GM23338 (cell line): ENCODE results near the gene FGGY. TPM values are rescaled to one million over a fixed set of nuclear protein-coding genes. Genes with fewer than 3 reads are reported as not detected.

ENCODE experiments used
- ATAC-seq: fragments of 200-7000 bp; cut with Tn5 transposase; 3 replicates; pipeline ENCODE4 v1.9.1; 2020
- DNase-seq: peaks from one replicate; pipeline ENCODE4 v3.0.0-alpha.2; 2015; ENCODE audit warnings: low spot score
- H2AFZ ChIP-seq: fragments of 200-600 bp; sonication (generic); 2 replicates; pipeline ENCODE4 v1.8.0; 2016; ENCODE audit warnings: antibody characterized with exemption, mild to moderate bottlenecking, moderate library complexity
- H3F3A ChIP-seq: fragments of 200-600 bp; sonication (generic); replicated peaks from 2 replicates; pipeline ENCODE4 v1.8.0; 2017; ENCODE audit warnings: antibody characterized with exemption, mixed run types, low read depth
- H3K27ac ChIP-seq: fragments of 200-600 bp; sonication (generic); 2 replicates; pipeline ENCODE4 v1.6.1; 2016; ENCODE audit warnings: low read depth
- H3K27me3 ChIP-seq: fragments of 200-600 bp; sonication (generic); 2 replicates; pipeline ENCODE4 v1.8.0; 2016; ENCODE audit warnings: mild to moderate bottlenecking, mixed run types, moderate library complexity; ENCODE audit not compliant: insufficient read depth
- H3K36me3 ChIP-seq: fragments of 200-600 bp; sonication (generic); 2 replicates; pipeline ENCODE4 v1.8.0; 2016; ENCODE audit warnings: mild to moderate bottlenecking; ENCODE audit not compliant: insufficient read depth
- H3K4me1 ChIP-seq: fragments of 200-600 bp; sonication (generic); 2 replicates; pipeline ENCODE4 v1.8.0; 2016; ENCODE audit warnings: mild to moderate bottlenecking, moderate library complexity; ENCODE audit not compliant: insufficient read depth
- H3K4me2 ChIP-seq: fragments of 200-600 bp; sonication (generic); 2 replicates; pipeline ENCODE4 v1.7.1; 2017; ENCODE audit warnings: mixed run types
- H3K4me3 ChIP-seq: fragments of 200-600 bp; sonication (generic); 2 replicates; pipeline ENCODE4 v1.6.1; 2016; ENCODE audit warnings: mixed run types
- H3K79me2 ChIP-seq: fragments of 200-600 bp; sonication (generic); replicated peaks from 2 replicates; pipeline ENCODE4 v1.8.0; 2017; ENCODE audit warnings: mild to moderate bottlenecking; ENCODE audit not compliant: insufficient read depth
- H3K9me2 ChIP-seq: fragments of 200-600 bp; sonication (generic); 2 replicates; pipeline ENCODE4 v1.8.0; 2017; ENCODE audit not compliant: insufficient read depth
- H4K20me1 ChIP-seq: fragments of 200-600 bp; sonication (generic); replicated peaks from 2 replicates; pipeline ENCODE4 v1.8.0; 2017; ENCODE audit warnings: mild to moderate bottlenecking; ENCODE audit not compliant: insufficient read depth
- H3K27ac Mint-ChIP-seq: 2 replicates; pipeline ENCODE4 v1.8.0; 2020; ENCODE audit warnings: inconsistent platforms, mild to moderate bottlenecking, moderate library complexity, mixed read lengths
- H3K27me3 Mint-ChIP-seq: 3 replicates; pipeline ENCODE4 v1.8.0; 2022; ENCODE audit warnings: low read depth, mild to moderate bottlenecking, moderate library complexity, mixed read lengths, inconsistent platforms; ENCODE audit not compliant: insufficient read depth, poor library complexity
- H3K36me3 Mint-ChIP-seq: 3 replicates; pipeline ENCODE4 v1.8.0; 2021; ENCODE audit warnings: low read depth, mild to moderate bottlenecking, inconsistent platforms, moderate library complexity, mixed read lengths
- H3K4me1 Mint-ChIP-seq: 3 replicates; pipeline ENCODE4 v1.8.0; 2020; ENCODE audit warnings: mild to moderate bottlenecking, inconsistent platforms, mixed read lengths
- H3K4me3 Mint-ChIP-seq: 3 replicates; pipeline ENCODE4 v1.8.0; 2021; ENCODE audit warnings: moderate library complexity, mild to moderate bottlenecking, inconsistent platforms, mixed read lengths
- H3K9me3 Mint-ChIP-seq: 3 replicates; pipeline ENCODE4 v1.8.0; 2020; ENCODE audit warnings: moderate library complexity, mild to moderate bottlenecking, inconsistent platforms, mixed read lengths
- CREB1 ChIP-seq: fragments of 250-450 bp; sonication (Bioruptor Pico); IDR thresholded peaks from 2 replicates; pipeline ENCODE4 v1.5.0; 2020; ENCODE audit warnings: low read depth, mild to moderate bottlenecking, moderate library complexity
- ETS1 ChIP-seq: IDR thresholded peaks from 2 replicates; pipeline ENCODE4 v1.6.1; 2016; ENCODE audit warnings: antibody characterized with exemption
- EZH2 ChIP-seq: fragments of 200-600 bp; sonication (generic); IDR thresholded peaks from one replicate; pipeline ENCODE4 v1.8.0; 2017; ENCODE audit warnings: antibody characterized with exemption, mild to moderate bottlenecking, low read depth; ENCODE audit not compliant: unreplicated experiment
- JUNB ChIP-seq: IDR thresholded peaks from one replicate; pipeline ENCODE4 v1.6.1; 2016; ENCODE audit warnings: antibody characterized with exemption; ENCODE audit not compliant: unreplicated experiment
- NANOG ChIP-seq: IDR thresholded peaks from 2 replicates; pipeline ENCODE4 v1.6.1; 2016; ENCODE audit warnings: antibody characterized with exemption, borderline replicate concordance
- REST ChIP-seq: IDR thresholded peaks from one replicate; pipeline ENCODE4 v1.6.1; 2018; ENCODE audit warnings: antibody characterized with exemption; ENCODE audit not compliant: unreplicated experiment
- STAT1 ChIP-seq: IDR thresholded peaks from one replicate; pipeline ENCODE4 v1.6.1; 2016; ENCODE audit warnings: antibody characterized with exemption; ENCODE audit not compliant: unreplicated experiment
- ZNF114 ChIP-seq: fragments of 250-450 bp; sonication (Bioruptor Pico); IDR thresholded peaks from 2 replicates; pipeline ENCODE4 v1.5.0; 2020; ENCODE audit warnings: mild to moderate bottlenecking, moderate library complexity
- ZNF331 ChIP-seq: fragments of 250-450 bp; sonication (Bioruptor Pico); IDR thresholded peaks from 2 replicates; pipeline ENCODE4 v1.5.0; 2020; ENCODE audit warnings: low read depth, mild to moderate bottlenecking, moderate library complexity
- ZNF462 ChIP-seq: fragments of 250-450 bp; sonication (Bioruptor Pico); IDR thresholded peaks from 2 replicates; pipeline ENCODE4 v1.5.0; 2020; ENCODE audit warnings: mild to moderate bottlenecking, moderate library complexity
- polyA plus RNA-seq: library from polyadenylated mRNA; unstranded; fragments of >200 nt; fragmentation: Nextera tagmentation; extraction: Ambion mirVana; gene quantifications from 2 replicates; pipeline ENCODE4 v1.2.1, GENCODE V29; 2016
- total RNA-seq: library from RNA; depleted of rRNA; stranded (reverse); fragments of >200 nt; shearing (Covaris generic); gene quantifications from 2 replicates; pipeline ENCODE4 v1.2.3, GENCODE V29; 2014

Gene FGGY
- total and polyA plus RNA-seq, 2 experiments from 2014 or later: 10.9 to 21.4 TPM

- TF ChIP-seq REST: no peak
These were observed 264.0 kb downstream of the FGGY start (continued) for GRCh38 chr1:59560807-59561450.

GRCh38 chr1:59561796-59562195, 264.9 kb downstream of the FGGY start:
- Histone ChIP-seq H4K20me1 (no peaks in the 10 kb centered on the region), H2AFZ (no peak overlapping the region), H3K4me1 (no peaks in the 10 kb centered on the region), H3K4me2 (no peak overlapping the region), H3K27ac (no peak overlapping the region), H3K27me3 (no peaks in the 10 kb centered on the region), H3K79me2 (no peaks in the 10 kb centered on the region), H3F3A (no peaks in the 10 kb centered on the region), H3K36me3 (0 out of 2 replicates have a peak, but pooled peaks cover 4% of the 10 kb centered on the region), H3K9me2 (peaks cover 18% of the 10 kb centered on the region; the same call in 1 of the 2 replicates), H3K4me3 (no peak overlapping the region)
- Mint-ChIP-seq H3K9me3 (peaks cover 15% of the 10 kb centered on the region), H3K4me1 (no peaks in the 10 kb centered on the region), H3K36me3 (peaks cover 17% of the 10 kb centered on the region), H3K27me3 (peaks cover 2% of the 10 kb centered on the region), H3K27ac (no peak overlapping the region), H3K4me3 (no peak overlapping the region)
- ATAC-seq: no peak
- DNase-seq: no peak
- no peak for TF ChIP-seq NANOG
- no peak for TF ChIP-seq STAT1
- TF ChIP-seq ETS1: no peak
- TF ChIP-seq ZNF114 (CRISPR knock-in tag): no peak
- no peak for TF ChIP-seq EZH2
- no peak for TF ChIP-seq REST
- no peak for TF ChIP-seq ZNF331
- TF ChIP-seq JUNB: no peak
- TF ChIP-seq CREB1: no peak
- no peak for TF ChIP-seq ZNF462 (CRISPR knock-in tag)
